ACC112 (cell line): ENCODE data around the gene SLC5A4.

ENCODE experiments used
- H2AFZ ChIP-seq: fragments of 200-600 bp; sonication (generic); one replicate; pipeline ENCODE4 v1.6.0; 2017; ENCODE audit warnings: antibody characterized with exemption, low read length; ENCODE audit not compliant: unreplicated experiment
- H3K27ac ChIP-seq: fragments of 200-600 bp; sonication (generic); 2 replicates; pipeline ENCODE4 v1.5.1; 2014; ENCODE audit warnings: low read depth, mild to moderate bottlenecking, antibody characterized with exemption, low read length, moderate library complexity
- H3K27me3 ChIP-seq: fragments of 200-600 bp; sonication (generic); 2 replicates; pipeline ENCODE4 v1.6.1; 2014; ENCODE audit warnings: mild to moderate bottlenecking, antibody characterized with exemption, low read length, moderate library complexity, mixed read lengths; ENCODE audit not compliant: insufficient read depth
- H3K36me3 ChIP-seq: fragments of 200-600 bp; sonication (generic); 2 replicates; pipeline ENCODE4 v1.6.1; 2016; ENCODE audit warnings: mild to moderate bottlenecking, antibody characterized with exemption, low read length, moderate library complexity, mixed read lengths; ENCODE audit not compliant: insufficient read depth
- H3K4me1 ChIP-seq: fragments of 200-600 bp; sonication (generic); one replicate; pipeline ENCODE4 v1.6.1; 2016; ENCODE audit warnings: low read length, mixed read lengths; ENCODE audit not compliant: insufficient read depth, unreplicated experiment, control insufficient read depth
- H3K4me3 ChIP-seq: fragments of 200-600 bp; sonication (generic); 2 replicates; pipeline ENCODE4 v1.5.1; 2014; ENCODE audit warnings: mild to moderate bottlenecking, low read depth, low read length
- H3K79me2 ChIP-seq: fragments of 200-600 bp; sonication (generic); one replicate; pipeline ENCODE4 v1.6.0; 2016; ENCODE audit warnings: low read length; ENCODE audit not compliant: control insufficient read depth, unreplicated experiment, insufficient read depth

The SLC5A4 gene

DNA sequence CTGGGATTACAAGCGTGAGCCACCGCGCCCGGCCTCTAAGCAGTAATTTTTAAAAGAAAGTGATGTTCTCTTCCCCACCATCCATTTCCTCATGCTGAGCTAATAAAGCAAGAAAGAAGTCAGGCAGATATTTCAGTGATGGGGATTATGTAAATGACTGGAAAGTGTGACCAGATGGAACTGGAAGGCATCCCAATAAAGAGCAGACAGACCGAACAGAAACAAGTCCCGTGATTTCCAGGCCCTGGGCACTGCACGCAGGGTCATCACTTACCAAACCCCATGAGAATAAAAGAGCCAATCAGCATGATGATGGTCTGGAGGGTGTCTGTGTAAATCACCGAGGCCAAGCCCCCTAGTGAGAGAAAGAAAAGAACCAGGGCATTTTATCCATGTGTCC is 18.2 kb downstream of the SLC5A4 start:
- H3K27me3 ChIP-seq: peaks cover 39% of the 10 kb centered on the region
- no peaks in the 10 kb centered on the region for H3K36me3 ChIP-seq
- no peak overlapping the region for H2AFZ ChIP-seq
- H3K4me3 ChIP-seq: no peak overlapping the region
- no peak overlapping the region for H3K27ac ChIP-seq
- no peaks in the 10 kb centered on the region for H3K79me2 ChIP-seq
- H3K4me1 ChIP-seq: no peaks in the 10 kb centered on the region

DNA sequence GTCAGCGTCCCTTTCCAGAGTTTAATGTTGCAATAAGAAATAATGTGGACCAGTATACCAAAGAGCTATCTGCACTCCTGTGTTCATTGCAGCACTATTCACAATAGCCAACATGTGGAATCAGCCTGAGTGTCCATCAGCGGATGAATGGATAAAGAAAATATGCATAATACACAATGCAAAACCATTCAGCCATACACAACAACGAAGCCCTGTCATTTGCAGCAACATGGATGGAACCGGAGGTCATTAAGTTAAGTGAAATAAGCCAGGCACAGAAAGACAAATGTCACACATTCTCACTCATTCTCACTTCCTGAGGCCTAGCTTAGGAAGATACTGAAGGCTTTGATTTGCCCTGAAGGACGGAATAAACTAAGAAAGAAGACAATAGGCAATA is 22.1 kb downstream of the SLC5A4 start:
- no peak overlapping the region for H3K4me3 ChIP-seq
- H2AFZ ChIP-seq: no peak overlapping the region
- no peaks in the 10 kb centered on the region for H3K79me2 ChIP-seq
- H3K36me3 ChIP-seq: no peaks in the 10 kb centered on the region
- no peak overlapping the region for H3K27ac ChIP-seq
- no peaks in the 10 kb centered on the region for H3K4me1 ChIP-seq
- peaks cover 50% of the 10 kb centered on the region for H3K27me3 ChIP-seq

DNA sequence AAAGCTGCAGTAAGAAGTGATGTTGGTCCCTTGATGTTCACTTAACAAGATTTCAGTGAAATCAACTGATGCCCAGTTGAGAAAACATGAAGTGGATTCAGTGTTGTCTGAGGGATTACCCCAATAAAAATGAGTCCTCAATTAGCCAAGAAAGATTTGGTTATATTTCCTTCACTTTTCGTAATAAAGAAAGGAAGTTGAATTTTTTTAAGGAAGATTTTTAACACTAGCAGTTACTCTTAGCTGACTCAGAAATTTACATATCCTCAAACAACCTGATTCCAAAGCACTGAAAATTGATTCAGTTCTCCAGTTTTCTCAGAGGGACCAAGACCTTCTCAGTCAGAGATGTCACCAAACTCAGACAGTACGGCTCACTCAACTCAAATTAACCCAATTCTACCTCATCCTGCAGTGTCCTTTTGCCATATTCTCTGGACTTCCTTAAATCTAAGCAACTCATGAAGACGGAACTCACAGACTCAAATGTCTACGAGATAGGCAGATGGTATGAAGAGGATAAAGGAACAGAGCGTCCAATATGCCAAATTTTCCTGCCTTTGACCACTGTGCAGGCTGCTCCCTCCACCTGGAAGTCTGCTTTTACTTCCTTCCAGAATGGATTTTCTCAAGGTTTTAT is 22.8 kb downstream of the SLC5A4 start:
- H3K27me3 ChIP-seq: peaks cover 44% of the 10 kb centered on the region; the same call in 1 of the 2 replicates
- H3K4me1 ChIP-seq: no peaks in the 10 kb centered on the region
- H3K79me2 ChIP-seq: no peaks in the 10 kb centered on the region
- no peak overlapping the region for H2AFZ ChIP-seq
- H3K36me3 ChIP-seq: no peaks in the 10 kb centered on the region
- H3K27ac ChIP-seq: no peak overlapping the region
- no peak overlapping the region for H3K4me3 ChIP-seq

DNA sequence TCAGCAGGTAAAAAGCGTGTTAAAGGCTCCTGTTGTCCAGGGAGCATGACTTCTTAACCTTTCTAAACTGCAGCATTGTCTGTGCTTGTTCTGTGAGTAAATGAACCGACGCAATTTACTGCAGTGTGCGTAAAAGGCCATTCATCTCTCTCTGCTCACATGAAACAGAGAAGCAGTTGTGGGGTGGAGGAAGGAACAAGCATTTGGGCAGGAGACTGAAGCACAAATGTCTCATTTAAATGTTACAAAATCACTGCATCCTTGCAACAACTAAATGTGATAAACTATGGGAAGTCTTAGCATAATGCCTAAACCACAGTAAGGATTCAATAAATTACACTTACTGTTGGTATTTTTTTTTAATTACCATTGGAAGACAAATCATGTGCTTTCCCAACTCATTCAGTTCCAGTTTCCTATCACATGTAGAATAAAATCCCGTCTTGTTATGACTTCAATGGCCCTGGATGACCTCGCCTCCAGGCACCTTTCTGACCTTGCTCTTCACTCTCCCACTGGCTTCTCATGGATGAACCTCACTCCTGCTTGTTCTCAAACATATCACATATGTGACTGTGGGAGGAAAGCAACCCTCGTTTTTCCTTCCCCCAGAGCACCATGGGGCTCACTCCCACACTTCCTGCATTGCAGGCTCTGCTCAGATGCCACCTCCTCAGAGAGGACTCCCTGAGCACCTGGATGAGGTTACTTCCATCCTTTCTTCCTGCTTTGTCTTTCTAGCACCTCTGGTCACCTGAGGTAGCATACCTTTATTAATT is 28.6 kb downstream of the SLC5A4 start:
- H3K27ac ChIP-seq: no peak overlapping the region
- no peaks in the 10 kb centered on the region for H3K36me3 ChIP-seq
- H2AFZ ChIP-seq: no peak overlapping the region
- H3K4me3 ChIP-seq: no peak overlapping the region
- H3K27me3 ChIP-seq: peaks cover 35% of the 10 kb centered on the region
- no peaks in the 10 kb centered on the region for H3K4me1 ChIP-seq
- H3K79me2 ChIP-seq: no peaks in the 10 kb centered on the region

- no peaks in the 10 kb centered on the region for H3K79me2 ChIP-seq
- H3K4me3 ChIP-seq: no peak overlapping the region
- H3K4me1 ChIP-seq: no peaks in the 10 kb centered on the region
- peaks cover 32% of the 10 kb centered on the region for H3K27me3 ChIP-seq
- H3K27ac ChIP-seq: no peak overlapping the region
- H3K36me3 ChIP-seq: no peaks in the 10 kb centered on the region
- H2AFZ ChIP-seq: no peak overlapping the region
Measured at GRCh38 chr22:32222991-32223390, 32.2 kb downstream of the SLC5A4 start.

DNA sequence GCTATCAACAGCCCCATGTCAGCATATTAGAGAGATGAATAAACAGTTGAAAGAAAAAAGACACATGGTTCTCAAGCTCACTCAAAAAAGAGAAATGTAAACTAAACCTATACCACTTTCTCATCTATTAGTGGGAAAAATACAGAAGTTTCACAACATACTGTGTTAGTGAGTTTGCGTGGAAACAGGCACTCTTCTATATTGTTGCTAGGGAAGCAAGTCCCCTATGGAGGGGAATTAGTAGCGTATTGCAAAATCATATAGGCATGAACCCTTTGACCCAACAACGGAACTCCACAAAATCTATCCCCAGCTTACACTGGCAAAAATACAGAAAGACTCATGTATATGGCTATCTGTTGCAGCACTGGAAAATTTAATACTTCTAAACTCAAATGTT is 36.1 kb downstream of the SLC5A4 start:
- Histone ChIP-seq H3K27ac (no peak overlapping the region), H3K36me3 (no peaks in the 10 kb centered on the region), H2AFZ (no peak overlapping the region), H3K79me2 (no peaks in the 10 kb centered on the region), H3K4me3 (no peak overlapping the region), H3K27me3 (peaks cover 12% of the 10 kb centered on the region), H3K4me1 (no peaks in the 10 kb centered on the region)

GRCh38 chr22:32218470-32218869 is 36.7 kb downstream of the SLC5A4 start:
- Histone ChIP-seq H3K27me3 (peaks cover 12% of the 10 kb centered on the region), H3K27ac (no peak overlapping the region), H3K4me1 (no peaks in the 10 kb centered on the region), H3K79me2 (no peaks in the 10 kb centered on the region), H2AFZ (no peak overlapping the region), H3K4me3 (no peak overlapping the region), H3K36me3 (no peaks in the 10 kb centered on the region)

DNA sequence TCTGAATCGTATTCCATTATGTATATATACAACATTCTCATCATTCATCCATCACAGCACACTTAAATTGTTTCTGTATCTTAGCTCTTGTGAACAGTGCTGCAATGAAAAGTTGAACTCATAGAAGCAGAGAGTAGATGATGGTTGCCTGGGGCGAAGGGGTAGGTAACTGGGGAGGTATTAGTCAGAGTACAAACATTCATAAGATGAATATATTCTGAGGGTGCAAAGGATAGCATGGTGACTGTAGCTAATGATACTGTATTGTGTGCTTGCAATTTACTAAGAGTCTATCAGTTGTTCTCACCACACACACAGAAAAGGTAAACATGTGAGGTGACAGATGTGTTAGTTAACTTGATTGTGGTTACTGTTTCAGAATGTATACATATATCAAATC is 37.7 kb downstream of the SLC5A4 start:
- Histone ChIP-seq H2AFZ (no peak overlapping the region), H3K4me3 (no peak overlapping the region), H3K36me3 (no peaks in the 10 kb centered on the region), H3K27me3 (peaks cover 12% of the 10 kb centered on the region), H3K79me2 (no peaks in the 10 kb centered on the region), H3K27ac (no peak overlapping the region), H3K4me1 (no peaks in the 10 kb centered on the region)

DNA sequence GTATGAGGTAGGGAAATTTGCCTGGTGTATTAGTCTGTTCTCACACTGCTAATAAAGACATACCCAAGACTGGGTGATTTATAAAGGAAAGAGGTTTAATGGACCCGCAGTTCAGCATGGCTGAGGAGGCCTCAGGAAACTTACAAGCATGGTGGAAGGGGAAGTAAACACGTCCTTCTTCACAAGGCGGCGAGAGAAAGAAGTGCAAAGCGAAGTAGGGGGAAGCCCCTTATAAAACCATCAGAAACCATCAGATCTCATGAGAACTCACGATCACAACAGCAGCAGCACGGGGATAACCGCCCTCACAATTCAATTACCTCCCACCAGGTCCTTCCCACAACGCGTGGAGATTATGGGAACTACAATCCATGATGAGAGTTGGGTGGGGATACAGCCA is 38.2 kb downstream of the SLC5A4 start:
- Histone ChIP-seq H3K27me3 (peaks cover 9% of the 10 kb centered on the region), H2AFZ (no peak overlapping the region), H3K4me3 (no peak overlapping the region), H3K4me1 (no peaks in the 10 kb centered on the region), H3K36me3 (no peaks in the 10 kb centered on the region), H3K27ac (no peak overlapping the region), H3K79me2 (no peaks in the 10 kb centered on the region)

DNA sequence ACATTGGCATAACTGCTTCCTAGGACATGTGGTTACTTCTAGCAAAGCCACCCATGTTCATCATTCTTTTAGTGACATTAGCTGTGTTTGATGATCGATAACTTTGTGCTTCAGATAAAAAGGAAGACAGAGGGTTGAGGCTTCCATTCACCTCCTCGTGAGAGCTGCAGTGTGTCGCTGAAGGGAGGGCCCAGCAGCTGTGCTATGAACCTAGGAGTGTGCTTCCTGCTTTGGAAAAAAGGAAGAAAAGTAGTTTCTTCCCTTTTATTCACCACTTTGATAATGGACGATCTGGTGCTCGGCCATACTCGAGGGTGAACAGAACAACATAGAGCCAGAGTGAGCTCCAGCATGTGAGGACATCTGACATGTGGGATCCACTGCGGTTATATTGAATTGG is 44.1 kb downstream of the SLC5A4 start:
- no peaks in the 10 kb centered on the region for H3K79me2 ChIP-seq

DNA sequence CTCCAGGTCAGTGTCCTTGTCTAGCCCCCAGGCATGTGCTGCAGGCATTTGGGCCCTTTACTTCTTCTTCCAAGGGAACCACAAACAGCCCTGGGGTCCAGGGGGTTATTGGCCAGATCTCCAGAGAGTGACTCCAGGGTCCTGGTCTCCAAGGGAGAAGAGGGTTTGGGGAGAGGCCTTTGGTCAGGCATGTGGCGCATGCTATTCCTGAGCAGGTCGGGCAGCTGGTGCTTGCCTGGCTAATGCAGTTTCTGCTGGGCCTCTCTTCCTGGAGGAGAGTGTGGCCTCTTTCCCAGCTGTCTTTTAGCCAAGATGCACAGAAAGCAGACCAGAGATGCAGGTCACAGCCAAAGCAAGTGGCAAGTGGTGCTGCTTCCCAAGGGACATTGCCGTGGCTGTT is 46.5 kb downstream of the SLC5A4 start:
- Histone ChIP-seq H3K4me1 (no peaks in the 10 kb centered on the region), H3K79me2 (no peaks in the 10 kb centered on the region), H3K36me3 (no peaks in the 10 kb centered on the region), H3K4me3 (no peak overlapping the region), H3K27ac (no peak overlapping the region), H2AFZ (no peak overlapping the region), H3K27me3 (no peaks in the 10 kb centered on the region)

More for the DNA sequence above, 44.1 kb downstream of the SLC5A4 start:
- H3K36me3 ChIP-seq: no peaks in the 10 kb centered on the region
- no peak overlapping the region for H2AFZ ChIP-seq
- H3K4me3 ChIP-seq: no peak overlapping the region
- H3K27ac ChIP-seq: no peak overlapping the region
- H3K27me3 ChIP-seq: no peaks in the 10 kb centered on the region
- no peaks in the 10 kb centered on the region for H3K4me1 ChIP-seq
